GM21528 (cell line): Measurements from ENCODE around the gene RAD51B.
"Not testable (repeated sequence)": the region's sequence is repeated elsewhere in the genome, so short reads cannot be mapped to it uniquely, and the experiment has no call there.

Source experiments
- ATAC-seq: cut with Tn5 transposase; IDR thresholded peaks from one replicate; pipeline ENCODE4 v1.9.1; 2021; ENCODE audit warnings: mild to moderate bottlenecking, moderate library complexity; ENCODE audit not compliant: unreplicated experiment, low FRiP score

Gene RAD51B

GRCh38 chr14:67941456-67942018, 122.0 kb downstream of the RAD51B start:
- no peak for ATAC-seq

DNA sequence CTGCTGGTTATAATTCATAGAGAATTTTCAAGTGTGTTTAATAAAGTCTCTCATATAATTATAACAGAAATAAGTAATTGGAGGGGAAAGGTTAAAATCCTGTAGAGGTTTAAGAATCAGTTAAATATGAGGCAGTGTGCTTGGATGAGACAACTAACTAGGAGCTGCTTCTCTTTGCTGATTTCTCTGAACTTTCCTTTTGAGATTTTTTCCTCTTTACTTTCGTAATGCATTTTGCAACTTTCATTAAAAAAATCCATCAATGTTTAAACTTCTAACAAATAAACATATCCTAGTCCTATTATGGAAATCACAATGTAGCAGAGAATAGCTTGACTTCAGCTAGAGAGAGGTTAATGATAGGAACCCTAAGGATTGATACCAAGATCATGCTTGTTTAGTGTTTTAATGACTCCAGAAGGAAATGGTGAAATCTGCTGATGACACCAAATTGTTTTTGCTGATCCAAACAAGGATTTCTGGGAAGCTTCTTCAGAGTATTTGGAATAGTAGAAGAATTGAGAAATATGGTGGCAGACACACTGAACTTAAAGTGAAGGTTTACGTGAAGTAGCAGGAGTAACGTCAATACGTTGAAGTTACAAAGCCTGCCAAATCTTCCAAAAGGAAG, 122.6 kb downstream of the RAD51B start:
- ATAC-seq, result no peak

DNA sequence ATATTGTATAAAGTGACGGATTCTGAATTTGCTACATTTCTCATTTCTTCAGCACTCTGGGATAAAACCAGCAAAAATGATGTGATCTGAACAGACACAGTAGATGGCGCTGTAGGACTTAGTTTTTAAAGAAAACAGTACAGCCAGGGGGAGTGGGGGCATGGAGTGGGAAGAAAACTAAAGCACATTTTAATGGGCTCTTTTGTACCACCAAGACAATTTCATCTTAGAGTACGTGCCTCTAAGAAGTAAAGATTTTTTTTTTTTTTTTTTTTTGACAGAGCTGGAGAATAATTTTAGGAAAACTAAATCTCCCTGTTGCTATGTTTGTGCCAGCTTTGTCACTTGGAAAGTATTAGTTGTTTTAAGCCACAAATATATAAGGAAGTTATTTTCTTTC, 124.4 kb downstream of the RAD51B start:
- ATAC-seq, result no peak

DNA sequence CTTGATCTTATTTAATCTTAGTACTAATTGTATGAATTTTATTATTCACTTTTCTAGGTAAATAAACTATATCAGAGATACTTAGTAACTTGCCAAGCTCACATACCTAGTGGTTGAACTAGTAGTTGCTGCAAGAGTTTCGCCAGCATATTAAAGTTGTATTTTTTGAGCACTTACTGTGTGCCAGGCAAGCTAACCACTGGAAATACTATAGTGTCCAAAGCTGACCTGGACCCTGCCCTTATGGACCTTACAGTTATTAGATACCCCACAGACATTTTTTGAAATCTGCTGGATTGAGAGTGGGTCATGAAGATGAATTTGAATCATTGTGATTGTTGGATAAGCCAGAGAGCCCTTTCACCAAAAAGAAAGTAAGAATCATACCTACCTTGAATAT, 125.0 kb downstream of the RAD51B start:
- ATAC-seq, result no peak

DNA sequence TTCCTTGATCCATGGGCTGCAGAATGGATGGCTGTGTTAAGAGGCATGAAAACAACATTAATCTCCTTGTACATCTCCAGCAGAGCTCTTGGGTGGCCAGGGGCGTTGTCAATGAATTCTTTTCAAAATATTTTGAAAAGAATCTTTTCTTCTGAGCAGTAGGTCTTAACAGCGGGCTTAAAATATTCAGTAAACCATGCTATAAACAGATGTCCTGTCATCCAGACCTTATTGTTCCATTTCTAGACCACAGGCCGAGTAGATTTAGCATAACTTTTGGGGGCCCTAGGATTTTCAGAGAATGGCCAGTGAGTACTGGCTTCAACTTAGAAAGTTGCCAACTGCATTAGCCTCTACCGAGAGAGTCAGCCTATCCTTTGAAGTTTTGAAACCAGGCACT, 130.2 kb downstream of the RAD51B start:
- ATAC-seq, result no peak

- no peak for ATAC-seq
Measured at GRCh38 chr14:67950386-67950785, 130.8 kb downstream of the RAD51B start.

DNA sequence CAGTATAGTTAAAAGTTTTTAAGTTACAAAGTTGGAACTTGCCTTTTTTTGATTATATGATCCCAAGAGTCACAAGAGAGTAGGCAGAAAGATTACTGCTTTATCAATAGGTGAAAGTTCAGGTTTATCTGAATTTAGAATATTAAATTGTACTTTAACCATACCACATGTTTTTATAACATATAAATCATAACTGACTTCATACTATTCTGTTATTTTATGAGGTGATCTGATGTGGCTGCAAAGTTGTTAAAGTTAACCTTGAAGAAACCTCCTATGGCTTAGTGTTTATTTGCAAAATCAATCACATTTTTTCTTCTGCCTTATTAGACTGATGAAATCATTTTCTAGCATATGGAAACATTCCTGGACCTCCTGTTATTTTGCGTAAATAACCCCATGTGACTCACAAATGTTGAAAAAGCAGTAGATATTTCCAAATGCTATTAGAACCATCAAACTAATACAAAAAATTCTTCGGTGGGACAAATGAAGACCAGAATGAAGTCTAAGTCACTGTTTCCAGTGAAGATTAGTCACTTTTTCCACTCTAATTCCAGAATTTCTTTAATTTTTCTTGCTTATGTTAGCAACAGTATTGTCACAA, 132.1 kb downstream of the RAD51B start:
- no peak for ATAC-seq

DNA sequence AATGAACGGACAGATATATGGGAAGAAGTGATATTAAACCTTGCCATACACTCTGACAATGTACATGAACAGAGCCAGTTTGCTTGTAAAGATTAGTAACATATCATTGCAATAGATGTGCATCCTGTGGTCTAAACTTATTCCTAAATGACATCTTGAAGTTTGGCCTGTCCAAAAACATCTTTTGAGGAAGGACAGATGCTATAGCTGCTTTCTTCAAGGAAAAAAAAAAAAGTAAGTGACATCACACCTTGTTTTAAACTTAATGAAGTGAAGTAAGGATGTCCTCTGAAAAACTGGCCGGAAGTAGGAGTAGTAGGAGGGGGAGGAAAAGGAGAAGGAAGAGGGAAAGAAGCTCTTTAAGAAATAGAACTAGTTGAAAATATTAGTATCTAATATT, 132.8 kb downstream of the RAD51B start:
- ATAC-seq, result no peak

DNA sequence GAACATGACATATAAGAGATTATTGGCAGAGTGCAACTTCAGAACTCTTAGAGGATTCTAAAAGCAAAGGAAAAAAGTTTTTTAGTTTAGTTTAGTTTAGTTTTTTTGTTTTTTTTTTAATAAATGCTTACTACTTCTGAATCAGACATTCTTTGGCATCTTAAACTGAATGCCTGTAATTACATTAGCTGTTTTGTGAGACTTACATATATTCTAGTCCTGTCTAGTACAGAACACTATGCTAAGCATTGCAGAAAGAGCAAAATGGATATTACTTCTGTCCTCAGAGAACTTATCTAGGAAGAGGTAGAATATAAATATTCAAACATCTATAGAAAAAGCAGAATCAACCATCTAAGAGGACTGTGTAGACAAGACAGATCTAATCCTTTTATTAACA, 133.2 kb downstream of the RAD51B start:
- ATAC-seq, result no peak

GRCh38 chr14:67955261-67955660, 135.7 kb downstream of the RAD51B start:
- ATAC-seq, result no peak

- ATAC-seq, result no peak
Measured at GRCh38 chr14:67957946-67958345, 138.4 kb downstream of the RAD51B start.

DNA sequence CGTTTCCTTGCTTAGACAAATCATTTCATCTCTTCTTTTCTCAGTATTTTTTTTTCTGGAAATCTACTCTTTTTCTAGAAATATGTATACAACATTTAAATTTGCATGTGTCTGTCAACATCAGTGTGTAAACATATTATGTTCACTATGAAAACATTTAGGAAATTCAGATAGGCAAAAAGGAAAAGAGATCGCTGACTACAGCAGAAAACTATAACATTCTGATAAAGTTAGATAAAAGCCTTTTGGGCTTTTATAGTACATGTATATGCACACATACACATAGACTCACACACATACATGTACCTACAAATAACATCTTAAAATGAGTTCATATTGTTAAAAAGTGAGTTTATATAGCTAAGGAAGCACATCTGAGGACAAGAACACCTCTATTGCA, 142.1 kb downstream of the RAD51B start:
- no peak for ATAC-seq

- no peak for ATAC-seq
Measured at GRCh38 chr14:67962215-67962644, 142.7 kb downstream of the RAD51B start.

GRCh38 chr14:67963545-67963944, 144.0 kb downstream of the RAD51B start:
- no peak for ATAC-seq

GRCh38 chr14:67963960-67964812, 144.6 kb downstream of the RAD51B start:
- ATAC-seq, result no peak

DNA sequence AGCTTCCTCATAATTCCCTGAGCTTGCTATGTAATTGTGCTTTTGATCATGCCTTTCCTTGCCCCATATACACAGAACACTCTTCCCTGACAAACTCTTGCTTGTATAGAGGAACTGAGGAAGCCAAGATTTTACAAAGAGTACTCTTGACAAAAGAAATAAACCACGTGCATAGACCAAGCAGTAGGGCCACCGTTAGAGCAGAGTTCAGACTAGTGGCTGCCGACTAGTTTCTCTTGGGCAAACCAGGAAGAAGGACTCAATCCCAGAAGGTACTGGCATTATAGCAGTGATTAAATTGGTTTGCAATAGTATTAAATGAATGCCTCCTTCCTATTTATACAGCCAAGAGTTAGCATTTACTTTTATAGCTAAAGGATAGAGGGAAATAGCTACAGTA, 146.1 kb downstream of the RAD51B start:
- ATAC-seq, result no peak

- ATAC-seq, result no peak
Measured at GRCh38 chr14:67967206-67967605, 147.6 kb downstream of the RAD51B start.

DNA sequence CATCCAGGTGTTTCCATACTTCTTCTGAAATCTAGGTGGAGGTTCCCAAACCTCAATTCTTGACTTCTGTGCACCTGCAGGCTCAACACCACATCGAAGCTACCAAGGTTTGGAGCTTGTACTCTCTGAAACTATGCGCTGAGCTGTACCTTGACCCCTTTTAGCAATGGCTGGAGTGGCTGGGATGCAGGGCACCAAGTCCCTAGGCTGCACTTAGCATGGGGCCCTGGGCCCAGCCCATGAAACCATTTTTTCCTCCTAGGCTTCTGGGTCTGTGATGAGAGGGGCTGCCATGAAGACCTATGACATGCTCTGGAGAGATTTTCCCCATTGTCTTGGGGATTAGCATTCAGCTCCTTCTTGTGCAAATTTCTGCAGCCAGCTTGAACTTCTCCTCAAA, 148.4 kb downstream of the RAD51B start:
- ATAC-seq, result not testable (repeated sequence)

- ATAC-seq, result no peak
Measured at GRCh38 chr14:67970923-67971322, 151.3 kb downstream of the RAD51B start.

GRCh38 chr14:67971627-67972625, 152.3 kb downstream of the RAD51B start:
- no peak for ATAC-seq
